Measurements from ENCODE around the gene TMEM232.

The TMEM232 gene

GRCh38 chr5:110510146-110510545 lies 216.3 kb downstream of the TMEM232 start:
- Histone ChIP-seq H3K27ac (no peak overlapping the region), H3K27me3 (no peaks in the 10 kb centered on the region), H3K36me3 (no peaks in the 10 kb centered on the region), H3K9ac (no peak overlapping the region), H3K4me3 (no peak overlapping the region), H3K4me1 (no peaks in the 10 kb centered on the region), H3K9me3 (replicated peaks in 1 of 11) (no peaks in the 10 kb centered on the region), H3K4me2 (no peak overlapping the region), H4K20me1 (no peaks in the 10 kb centered on the region)
- no peak for TF ChIP-seq Cebpa-rat (IDR thresholded peaks at IDR 0.05)

- Histone ChIP-seq H4K20me1 (no peaks in the 10 kb centered on the region), H3K27me3 (no peaks in the 10 kb centered on the region), H3K27ac (no peak overlapping the region), H3K9me3 (replicated peaks in 1 of 11) (no peaks in the 10 kb centered on the region), H3K4me3 (no peak overlapping the region), H3K4me2 (no peak overlapping the region), H3K9ac (no peak overlapping the region), H3K4me1 (no peaks in the 10 kb centered on the region), H3K36me3 (no peaks in the 10 kb centered on the region)
- TF ChIP-seq Cebpa-rat (IDR thresholded peaks at IDR 0.05), result no peak
Observed at GRCh38 chr5:110507972-110508371, 218.5 kb downstream of the TMEM232 start.

- no peaks in the 10 kb centered on the region for H3K4me1 ChIP-seq
- H4K20me1 ChIP-seq, result no peaks in the 10 kb centered on the region
- H3K36me3 ChIP-seq, result no peaks in the 10 kb centered on the region
- no peak overlapping the region for H3K9ac ChIP-seq
- H3K27me3 ChIP-seq, result no peaks in the 10 kb centered on the region
- TF ChIP-seq Cebpa-rat (IDR thresholded peaks at IDR 0.05), result no peak
- no peak overlapping the region for H3K27ac ChIP-seq
- H3K4me2 ChIP-seq, result no peak overlapping the region
- H3K4me3 ChIP-seq, result no peak overlapping the region
- no peaks in the 10 kb centered on the region for H3K9me3 ChIP-seq (replicated peaks in 1 of 11)
Observed at GRCh38 chr5:110506378-110506777, 220.1 kb downstream of the TMEM232 start.

GRCh38 chr5:110496276-110496675 lies 230.2 kb downstream of the TMEM232 start:
- TF ChIP-seq Cebpa-rat (IDR thresholded peaks at IDR 0.05), result no peak
- H3K27ac ChIP-seq, result no peak overlapping the region
- H3K9me3 ChIP-seq (replicated peaks in 1 of 11), result no peaks in the 10 kb centered on the region

GRCh38 chr5:110492446-110492845 lies 234.0 kb downstream of the TMEM232 start:
- no peaks in the 10 kb centered on the region for H3K9me3 ChIP-seq (replicated peaks in 1 of 11)
- H3K27me3 ChIP-seq, result no peaks in the 10 kb centered on the region
- no peaks in the 10 kb centered on the region for H3K36me3 ChIP-seq
- no peak overlapping the region for H3K9ac ChIP-seq
- H3K4me2 ChIP-seq, result no peak overlapping the region
- H3K4me1 ChIP-seq, result no peaks in the 10 kb centered on the region
- no peak overlapping the region for H3K27ac ChIP-seq
- H4K20me1 ChIP-seq, result no peaks in the 10 kb centered on the region
- no peak overlapping the region for H3K4me3 ChIP-seq
- no peak for TF ChIP-seq Cebpa-rat (IDR thresholded peaks at IDR 0.05)

More at GRCh38 chr5:110496276-110496675, 230.2 kb downstream of the TMEM232 start:
- Histone ChIP-seq H3K4me2 (no peak overlapping the region), H3K27me3 (no peaks in the 10 kb centered on the region), H4K20me1 (no peaks in the 10 kb centered on the region), H3K4me1 (no peaks in the 10 kb centered on the region), H3K4me3 (no peak overlapping the region), H3K36me3 (no peaks in the 10 kb centered on the region), H3K9ac (no peak overlapping the region)

GRCh38 chr5:110478895-110479294 lies 247.6 kb downstream of the TMEM232 start:
- Histone ChIP-seq H3K4me3 (no peak overlapping the region), H3K9ac (no peak overlapping the region), H3K36me3 (no peaks in the 10 kb centered on the region), H3K27ac (no peak overlapping the region), H3K27me3 (no peaks in the 10 kb centered on the region), H3K4me2 (peak overlapping the region in 4 of 11 experiments; percentile 29 to 46 (median 42); a peak in 6 of 22 replicates), H4K20me1 (no peaks in the 10 kb centered on the region), H3K4me1 (peaks cover 0 to 12% (median 5%) of the 10 kb centered on the region in 10 experiments; a peak in 8 of 20 replicates), H3K9me3 (replicated peaks in 1 of 11) (peaks cover 0 to 4% (median 0%) of the 10 kb centered on the region in 11 experiments; a peak in 1 of 22 replicates)
- no peak for TF ChIP-seq Cebpa-rat (IDR thresholded peaks at IDR 0.05)

- Histone ChIP-seq H3K9ac (no peak overlapping the region), H3K27ac (no peak overlapping the region), H4K20me1 (no peaks in the 10 kb centered on the region), H3K4me2 (no peak overlapping the region), H3K4me3 (no peak overlapping the region), H3K4me1 (peaks cover 0 to 12% (median 5%) of the 10 kb centered on the region in 10 experiments; a peak in 8 of 20 replicates), H3K27me3 (no peaks in the 10 kb centered on the region), H3K36me3 (no peaks in the 10 kb centered on the region), H3K9me3 (replicated peaks in 1 of 11) (peaks cover 0 to 4% (median 0%) of the 10 kb centered on the region in 11 experiments; a peak in 1 of 22 replicates)
- no peak for TF ChIP-seq Cebpa-rat (IDR thresholded peaks at IDR 0.05)
Observed at GRCh38 chr5:110477911-110478310, 248.6 kb downstream of the TMEM232 start.

GRCh38 chr5:110476164-110476563 lies 250.3 kb downstream of the TMEM232 start:
- no peaks in the 10 kb centered on the region for H4K20me1 ChIP-seq
- H3K4me1 ChIP-seq, result peaks cover 0 to 12% (median 5%) of the 10 kb centered on the region in 10 experiments; a peak in 8 of 20 replicates
- no peak overlapping the region for H3K4me3 ChIP-seq
- H3K27me3 ChIP-seq, result no peaks in the 10 kb centered on the region
- peaks cover 0 to 15% (median 5%) of the 10 kb centered on the region in 11 experiments; a peak in 14 of 22 replicates for H3K9me3 ChIP-seq (replicated peaks in 1 of 11)
- no peak overlapping the region for H3K4me2 ChIP-seq
- H3K36me3 ChIP-seq, result no peaks in the 10 kb centered on the region
- H3K27ac ChIP-seq, result no peak overlapping the region
- no peak for TF ChIP-seq Cebpa-rat (IDR thresholded peaks at IDR 0.05)
- no peak overlapping the region for H3K9ac ChIP-seq

- TF ChIP-seq Cebpa-rat (IDR thresholded peaks at IDR 0.05), result no peak
Observed at GRCh38 chr5:110475529-110475928, 250.9 kb downstream of the TMEM232 start.

GRCh38 chr5:110469486-110469885 lies 257.0 kb downstream of the TMEM232 start:
- no peak overlapping the region for H3K9ac ChIP-seq
- no peaks in the 10 kb centered on the region for H4K20me1 ChIP-seq
- H3K27me3 ChIP-seq, result no peaks in the 10 kb centered on the region
- H3K27ac ChIP-seq, result no peak overlapping the region
- no peaks in the 10 kb centered on the region for H3K4me1 ChIP-seq
- no peak overlapping the region for H3K4me3 ChIP-seq
- no peak overlapping the region for H3K4me2 ChIP-seq
- no peak for TF ChIP-seq Cebpa-rat (IDR thresholded peaks at IDR 0.05)
- H3K9me3 ChIP-seq (replicated peaks in 1 of 11), result peaks cover 14 to 35% (median 24%) of the 10 kb centered on the region in 11 experiments; a peak in 21 of 22 replicates
- no peaks in the 10 kb centered on the region for H3K36me3 ChIP-seq

More at GRCh38 chr5:110475529-110475928, 250.9 kb downstream of the TMEM232 start:
- Histone ChIP-seq H3K4me1 (peaks cover 0 to 12% (median 5%) of the 10 kb centered on the region in 10 experiments; a peak in 8 of 20 replicates), H3K27me3 (no peaks in the 10 kb centered on the region), H3K36me3 (no peaks in the 10 kb centered on the region), H4K20me1 (no peaks in the 10 kb centered on the region), H3K4me3 (no peak overlapping the region), H3K4me2 (no peak overlapping the region), H3K9ac (no peak overlapping the region), H3K27ac (no peak overlapping the region), H3K9me3 (replicated peaks in 1 of 11) (peaks cover 4 to 21% (median 12%) of the 10 kb centered on the region in 11 experiments; a peak in 20 of 22 replicates)

Measured in BLaER1 treated with 17β-estradiol and CSF1 and Interleukin-3, amounts not matched to agents 10 nM and 100 nM (cell line).